IMR-90 (cell line): ENCODE results near the gene PLA2G10. TPM values are rescaled to one million over a fixed set of nuclear protein-coding genes. Genes with fewer than 3 reads are reported as not detected.

ENCODE experiments used
- ATAC-seq: fragments of 200-7000 bp; cut with Tn5 transposase; 2 replicates; pipeline ENCODE4 v1.9.1; 2020; ENCODE audit warnings: low read depth, mild to moderate bottlenecking, moderate library complexity
- BruUV-seq: library from RNA; stranded (reverse); fragments of 400-500 nt; replicated peaks from 2 replicates; lab custom pipeline; 2021; lab: Mats Ljungman, UMichigan
- CTCF ChIA-PET: fragments of 300-600 bp; formaldehyde crosslinking; extraction: SDS; loops from one replicate; lab custom pipeline; 2021; ENCODE audit warnings: antibody characterized with exemption; lab: Yijun Ruan, JAX
- POLR2A ChIA-PET: fragments of 300-600 bp; sonication (Branson Sonifier 250); formaldehyde crosslinking; loops from one replicate; lab custom pipeline; 2022; ENCODE audit warnings: antibody characterized with exemption; ENCODE audit not compliant: unreplicated experiment; lab: Charles Lee
- DNase-seq: peaks from one replicate; pipeline ENCODE4 v3.0.0; 2013
- H2AFZ ChIP-seq: replicated peaks from 2 replicates; pipeline ENCODE3; 2013; ENCODE audit warnings: low read length, mild to moderate bottlenecking; ENCODE audit not compliant: poor library complexity
- H2AK5ac ChIP-seq: 2 replicates; pipeline ENCODE4 v1.6.1; 2013; ENCODE audit warnings: low read depth, low read length, inconsistent platforms
- H2AK9ac ChIP-seq: replicated peaks from 2 replicates; pipeline ENCODE3; 2013; ENCODE audit warnings: mild to moderate bottlenecking, low read depth, low read length, moderate library complexity; ENCODE audit not compliant: poor library complexity
- H2BK120ac ChIP-seq: 2 replicates; pipeline ENCODE4 v1.6.1; 2013; ENCODE audit warnings: low read depth, low read length, inconsistent platforms
- H2BK15ac ChIP-seq: 3 replicates; pipeline ENCODE4 v1.6.1; 2013; ENCODE audit warnings: low read depth, low read length, inconsistent platforms
- H2BK20ac ChIP-seq: 2 replicates; pipeline ENCODE4 v1.6.1; 2013; ENCODE audit warnings: low read depth, mild to moderate bottlenecking, inconsistent platforms, low read length, moderate library complexity
- H2BK5ac ChIP-seq: 2 replicates; pipeline ENCODE4 v1.6.1; 2013; ENCODE audit warnings: mild to moderate bottlenecking, low read depth, low read length, inconsistent platforms; ENCODE audit not compliant: poor library complexity, severe bottlenecking
- H3K14ac ChIP-seq: replicated peaks from 2 replicates; pipeline ENCODE4 v1.6.1; 2013; ENCODE audit warnings: low read depth, low read length, inconsistent platforms
- H3K18ac ChIP-seq: 2 replicates; pipeline ENCODE4 v1.6.1; 2013; ENCODE audit warnings: low read depth, low read length, control low read depth
- H3K23ac ChIP-seq: 2 replicates; pipeline ENCODE4 v1.6.1; 2013; ENCODE audit warnings: low read depth, low read length, inconsistent platforms
- H3K27ac ChIP-seq: 2 replicates; pipeline ENCODE4 v1.5.1; 2013; ENCODE audit warnings: mild to moderate bottlenecking, control low read depth, low read length; ENCODE audit not compliant: insufficient read depth
- H3K27me3 ChIP-seq: 2 replicates; pipeline ENCODE4 v1.6.1; 2013; ENCODE audit warnings: low read length; ENCODE audit not compliant: control insufficient read depth, insufficient read depth
- H3K36me3 ChIP-seq: 2 replicates; pipeline ENCODE4 v1.6.1; 2013; ENCODE audit warnings: low read length, mixed read lengths; ENCODE audit not compliant: control insufficient read depth, insufficient read depth
- H3K4ac ChIP-seq: 2 replicates; pipeline ENCODE4 v1.6.1; 2013; ENCODE audit warnings: low read depth, low read length, inconsistent platforms
- H3K4me1 ChIP-seq: 2 replicates; pipeline ENCODE4 v1.6.1; 2013; ENCODE audit warnings: low read length, mixed read lengths; ENCODE audit not compliant: control insufficient read depth, insufficient read depth
- H3K4me2 ChIP-seq: 2 replicates; pipeline ENCODE4 v1.6.1; 2013; ENCODE audit warnings: low read depth, mild to moderate bottlenecking, control low read depth, low read length, moderate library complexity
- H3K4me3 ChIP-seq: 2 replicates; pipeline ENCODE4 v1.5.1; 2013; ENCODE audit warnings: low read depth, mild to moderate bottlenecking, control low read depth, low read length, moderate library complexity; ENCODE audit not compliant: insufficient read depth
- H3K56ac ChIP-seq: 2 replicates; pipeline ENCODE4 v1.6.1; 2013; ENCODE audit warnings: low read length, inconsistent platforms; ENCODE audit not compliant: insufficient read depth; ENCODE audit errors: extremely low read depth
- H3K79me1 ChIP-seq, 2 experiments: 2 replicates each; pipeline ENCODE4 v1.6.1; 2013; ENCODE audit warnings: low read length in 2 of 2, inconsistent platforms in 1 of 2, low read depth in 1 of 2
- H3K9ac ChIP-seq: 2 replicates; pipeline ENCODE4 v1.6.1; 2013; ENCODE audit warnings: low read depth, low read length, control low read depth
- H3K9me1 ChIP-seq: 2 replicates; pipeline ENCODE4 v1.6.1; 2013; ENCODE audit warnings: low read length, inconsistent platforms; ENCODE audit not compliant: insufficient read depth
- H3K9me3 ChIP-seq: 2 replicates; pipeline ENCODE4 v1.6.1; 2013; ENCODE audit warnings: low read length; ENCODE audit not compliant: control insufficient read depth, insufficient read depth
- H4K20me1 ChIP-seq: 2 replicates; pipeline ENCODE4 v1.6.1; 2013; ENCODE audit warnings: low read length, inconsistent platforms; ENCODE audit not compliant: insufficient read depth
- H4K5ac ChIP-seq: 2 replicates; pipeline ENCODE4 v1.6.1; 2013; ENCODE audit warnings: mild to moderate bottlenecking, low read depth, low read length, control low read depth
- H4K8ac ChIP-seq, 2 experiments: 2 replicates each; pipeline ENCODE4 v1.6.1; 2013; ENCODE audit warnings: low read depth in 2 of 2, low read length in 2 of 2, control low read depth in 1 of 2, inconsistent platforms in 1 of 2
- H4K91ac ChIP-seq: 2 replicates; pipeline ENCODE4 v1.6.1; 2013; ENCODE audit warnings: low read depth, low read length, inconsistent platforms; ENCODE audit not compliant: insufficient read depth
- BHLHE40 ChIP-seq: fragments of 150-350 bp; IDR thresholded peaks from 2 replicates; pipeline ENCODE4 v1.6.1; 2016; ENCODE audit warnings: mild to moderate bottlenecking, low read depth, low read length
- CHD1 ChIP-seq: IDR thresholded peaks from 2 replicates; pipeline ENCODE4 v1.6.1; 2012; ENCODE audit warnings: low read depth, low read length, improper control_type of control experiment
- NFE2L2 ChIP-seq: fragments of 150-350 bp; IDR thresholded peaks from 2 replicates; pipeline ENCODE4 v1.6.1; 2016; ENCODE audit warnings: low read depth, mild to moderate bottlenecking, low read length
- RAD21 ChIP-seq: IDR thresholded peaks from 2 replicates; pipeline ENCODE4 v1.6.1; 2012; ENCODE audit warnings: low read length, improper control_type of control experiment
- RCOR1 ChIP-seq: IDR thresholded peaks from 2 replicates; pipeline ENCODE4 v1.6.1; 2012; ENCODE audit warnings: mild to moderate bottlenecking, low read length, improper control_type of control experiment; ENCODE audit not compliant: insufficient replicate concordance
- SMC3 ChIP-seq: fragments of 150-350 bp; IDR thresholded peaks from 2 replicates; pipeline ENCODE4 v1.6.1; 2016; ENCODE audit warnings: low read depth, mild to moderate bottlenecking, antibody characterized with exemption, low read length, moderate library complexity
- WGBS, 2 experiments: methylation state at CpG; one replicate each; pipeline versions ENCODE4 v1.1.5 to v1.1.7; 2013; ENCODE audit warnings: missing lambda C conversion rate in 2 of 2; ENCODE audit not compliant: insufficient read length in 1 of 2; ENCODE audit errors: extremely low coverage in 2 of 2; 5-methylcytosine and 5-hydroxymethylcytosine counted together
- dilution Hi-C: fragments of 300-500 bp; cut with HindIII; formaldehyde crosslinking; loops from one replicate; pipeline ENCODE4 v1.14.3; 2018; ENCODE audit warnings: low sequenced_read_pairs; ENCODE audit not compliant: unreplicated experiment
- in situ Hi-C: fragments of 300-500 bp; cut with MboI; formaldehyde crosslinking; loops from 3 replicates; pipeline ENCODE4 v1.14.3; 2019; ENCODE audit warnings: low sequenced_read_pairs, inconsistent platforms, mixed read lengths
- intact Hi-C: fragments of 100-400 bp; cut with micrococcal nuclease; formaldehyde crosslinking; loops from 2 replicates; pipeline ENCODE4 v1.10.0; 2022
- polyA plus RNA-seq, 3 experiments: library from polyadenylated mRNA; depleted of rRNA; stranded (reverse); fragments of >200 nt; gene quantifications; 2 replicates each; pipeline ENCODE4 v1.2.3, GENCODE V29; 2012; ENCODE audit warnings: low replicate concordance in 1 of 3
- total RNA-seq: library from RNA; depleted of rRNA; stranded (reverse); fragments of >200 nt; gene quantifications from 2 replicates; pipeline ENCODE4 v1.2.3, GENCODE V29; 2012

The PLA2G10 gene
- total and polyA plus RNA-seq, 2 of the 4 experiments (the other 2 are of a cell fraction), result not detected

DNA sequence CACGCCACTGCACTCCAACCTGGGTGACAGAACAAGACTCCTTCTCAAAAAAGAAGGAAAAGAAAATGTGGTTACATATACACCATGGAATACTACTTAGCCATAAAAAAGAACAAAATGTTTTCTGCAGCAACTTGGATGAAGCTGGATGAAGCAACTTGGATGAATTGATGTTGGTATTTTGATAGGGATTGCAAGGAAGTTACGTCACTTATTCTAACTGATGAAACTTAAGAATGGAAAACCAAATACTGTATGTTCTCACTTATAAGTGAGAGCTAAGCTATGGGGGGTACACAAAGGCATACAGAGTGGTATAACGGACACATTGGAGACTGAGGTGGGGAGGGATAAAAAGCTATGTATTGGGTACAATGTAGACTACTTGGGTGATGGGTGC is 17.5 kb downstream of the PLA2G10 start:
- H3K4me1 ChIP-seq, result no peaks in the 10 kb centered on the region
- H2AFZ ChIP-seq, result no peak overlapping the region
- POLR2A ChIA-PET, result no interaction called here
- H2BK20ac ChIP-seq, result no peak overlapping the region
- H2BK120ac ChIP-seq, result no peak overlapping the region
- no peak overlapping the region for H3K23ac ChIP-seq
- no peak overlapping the region for H3K56ac ChIP-seq
- no TSS peak for BruUV-seq
- H3K9me1 ChIP-seq, result 0 out of 2 replicates have a peak, but pooled peaks cover 3% of the 10 kb centered on the region
- no peak overlapping the region for H3K27ac ChIP-seq
- ATAC-seq (no peak), DNase-seq (no peak)
- H3K4me2 ChIP-seq, result no peak overlapping the region
- no peaks in the 10 kb centered on the region for H4K20me1 ChIP-seq
- no peak overlapping the region for H3K4me3 ChIP-seq
- H3K27me3 ChIP-seq, result no peaks in the 10 kb centered on the region
- H2BK15ac ChIP-seq, result no peak overlapping the region
- H3K9ac ChIP-seq, result no peak overlapping the region
- no peak overlapping the region for H3K18ac ChIP-seq
- no peak overlapping the region for H2BK5ac ChIP-seq
- no CpG with 5 or more reads among the region's 3 CpGs for WGBS, 2 experiments
- H2AK9ac ChIP-seq, result no peak overlapping the region
- H3K14ac ChIP-seq, result no peak overlapping the region
- CTCF ChIA-PET, result no interaction called here
- no peak overlapping the region for H2AK5ac ChIP-seq
- TF ChIP-seq BHLHE40 (no peak), SMC3 (no peak), CHD1 (no peak), NFE2L2 (no peak), RCOR1 (no peak), RAD21 (no peak)
- no peaks in the 10 kb centered on the region for H3K36me3 ChIP-seq
- intact Hi-C loops, result no loop called here
- in situ Hi-C loops, result no loop called here
- H4K5ac ChIP-seq, result no peak overlapping the region
- H3K79me1 ChIP-seq, result no peaks in the 10 kb centered on the region
- H3K4ac ChIP-seq, result no peak overlapping the region
- dilution Hi-C loops, result no loop called here
- H4K8ac ChIP-seq, result no peak overlapping the region
- H4K91ac ChIP-seq, result no peak overlapping the region
- H3K9me3 ChIP-seq, result no peaks in the 10 kb centered on the region
